Neural cell (in vitro differentiated cells): Measurements from ENCODE around the gene DNAJB14. TPM values are rescaled to one million over a fixed set of nuclear protein-coding genes. Genes with fewer than 3 reads are reported as not detected.

Experiments
- H2AFZ ChIP-seq: fragments of 200-600, 300-800 bp; sonication (generic), shearing (Covaris generic); 2 replicates; pipeline ENCODE4 v1.6.0; 2014; ENCODE audit warnings: low read depth, mild to moderate bottlenecking, antibody characterized with exemption, low read length, moderate library complexity
- H3F3A ChIP-seq: fragments of 200-600 bp; shearing (Covaris generic); 2 replicates; pipeline ENCODE4 v1.6.1; 2016; ENCODE audit warnings: mild to moderate bottlenecking, moderate library complexity, mixed read lengths, antibody characterized with exemption, low read length; ENCODE audit not compliant: insufficient read depth, poor library complexity, severe bottlenecking
- H3K27ac ChIP-seq: fragments of 200-600, 300-800 bp; sonication (generic), shearing (Covaris generic); 2 replicates; pipeline ENCODE4 v1.5.1; 2014; ENCODE audit warnings: mild to moderate bottlenecking, low read length, moderate library complexity
- H3K27me3 ChIP-seq: fragments of 300-800, 200-600 bp; sonication (generic), shearing (Covaris generic); 2 replicates; pipeline ENCODE4 v1.6.0; 2014; ENCODE audit warnings: mild to moderate bottlenecking, low read depth, low read length, moderate library complexity; ENCODE audit not compliant: insufficient read depth
- H3K36me3 ChIP-seq: fragments of 300-800, 200-600 bp; sonication (generic), shearing (Covaris generic); 2 replicates; pipeline ENCODE4 v1.5.1; 2014; ENCODE audit warnings: mild to moderate bottlenecking, antibody characterized with exemption, low read length, moderate library complexity; ENCODE audit not compliant: insufficient read depth
- H3K4me2 ChIP-seq: fragments of 300-800, 200-600 bp; sonication (generic), shearing (Covaris generic); 2 replicates; pipeline ENCODE4 v1.6.0; 2014; ENCODE audit warnings: mild to moderate bottlenecking, low read length
- H3K4me3 ChIP-seq: fragments of 300-800, 200-600 bp; sonication (generic), shearing (Covaris generic); 2 replicates; pipeline ENCODE4 v1.5.1; 2014; ENCODE audit warnings: mild to moderate bottlenecking, low read length, moderate library complexity
- H3K79me2 ChIP-seq: fragments of 200-600 bp; shearing (Covaris generic); replicated peaks from 2 replicates; pipeline ENCODE4 v1.6.0; 2014; ENCODE audit warnings: mild to moderate bottlenecking, low read length, moderate library complexity; ENCODE audit not compliant: insufficient read depth
- H3K9ac ChIP-seq: fragments of 300-800, 200-600 bp; sonication (generic), shearing (Covaris generic); 2 replicates; pipeline ENCODE4 v1.6.1; 2016; ENCODE audit warnings: mild to moderate bottlenecking, low read length, mixed read lengths
- H3K9me2 ChIP-seq: fragments of 200-600 bp; shearing (Covaris generic); 2 replicates; pipeline ENCODE4 v1.6.1; 2016; ENCODE audit warnings: mild to moderate bottlenecking, low read length, mixed read lengths; ENCODE audit not compliant: insufficient read depth
- H3K9me3 ChIP-seq: fragments of 200-600, 300-800 bp; sonication (generic), shearing (Covaris generic); 2 replicates; pipeline ENCODE4 v1.6.1; 2016; ENCODE audit warnings: mild to moderate bottlenecking, mixed run types, low read length, moderate library complexity, mixed read lengths
- H4K20me1 ChIP-seq: fragments of 200-600 bp; shearing (Covaris generic); 2 replicates; pipeline ENCODE4 v1.6.1; 2016; ENCODE audit warnings: mild to moderate bottlenecking, mixed run types; ENCODE audit not compliant: insufficient read depth
- EP300 ChIP-seq: fragments of 450-650 bp; conservative IDR thresholded peaks from 2 replicates; pipeline ENCODE4 v1.6.1; 2014; ENCODE audit warnings: antibody characterized with exemption, mild to moderate bottlenecking, moderate library complexity; ENCODE audit not compliant: poor library complexity, severe bottlenecking
- EZH2 ChIP-seq: fragments of 200-600, 300-800 bp; shearing (Covaris generic), sonication (generic); IDR thresholded peaks from 2 replicates; pipeline ENCODE4 v1.6.1; 2014; ENCODE audit warnings: antibody characterized with exemption, low read length, borderline replicate concordance, mild to moderate bottlenecking; ENCODE audit not compliant: insufficient read depth, poor library complexity, severe bottlenecking
- RAD21 ChIP-seq: fragments of 450-650 bp; conservative IDR thresholded peaks from 2 replicates; pipeline ENCODE4 v1.6.1; 2014; ENCODE audit warnings: antibody characterized with exemption, mild to moderate bottlenecking, moderate library complexity
- SMC3 ChIP-seq: fragments of 450-650 bp; conservative IDR thresholded peaks from 2 replicates; pipeline ENCODE4 v1.6.1; 2014; ENCODE audit warnings: antibody characterized with exemption, mild to moderate bottlenecking, moderate library complexity; ENCODE audit not compliant: poor library complexity
- TAF1 ChIP-seq: IDR thresholded peaks from 2 replicates; pipeline ENCODE4 v1.6.1; 2012; ENCODE audit warnings: low read depth
- polyA plus RNA-seq: library from polyadenylated mRNA; depleted of rRNA; stranded (reverse); fragments of >200 nt; gene quantifications from 2 replicates; pipeline ENCODE4 v1.2.3, GENCODE V29; 2014
- TF ChIP-seq, protein P1 (sequence below): fragments of 450-650 bp; IDR thresholded peaks from 2 replicates; pipeline ENCODE4 v1.5.1; 2014; ENCODE audit warnings: antibody characterized with exemption, mild to moderate bottlenecking, moderate library complexity; ENCODE audit not compliant: poor library complexity, severe bottlenecking
- TF ChIP-seq, protein P2 (sequence below): IDR thresholded peaks from 2 replicates; pipeline ENCODE4 v1.6.1; 2012; ENCODE audit warnings: borderline replicate concordance

Gene DNAJB14
- polyA plus RNA-seq, 1 donor from 2014 or later = 41.3 TPM

DNA sequence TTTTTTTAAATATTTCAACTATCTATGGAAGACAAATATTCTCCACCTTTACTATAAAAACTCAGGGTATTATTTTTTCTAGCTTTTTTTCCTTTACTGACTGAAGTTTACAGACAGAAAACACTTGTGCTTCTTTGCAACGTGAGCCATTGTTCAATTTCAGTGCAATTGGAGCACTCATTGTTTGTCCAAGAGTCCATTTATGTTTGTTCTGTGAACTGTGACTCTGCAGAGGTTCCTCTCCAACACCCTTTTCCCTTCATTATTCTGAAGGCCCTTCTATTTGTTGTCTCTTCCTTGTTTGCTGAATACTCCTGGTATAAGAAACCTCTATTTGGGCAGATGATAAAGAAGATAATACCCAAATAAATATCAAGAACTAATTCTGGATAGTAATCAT, 92.4 kb downstream of the DNAJB14 start:
- Histone ChIP-seq H3F3A (no peaks in the 10 kb centered on the region), H3K36me3 (no peaks in the 10 kb centered on the region), H3K4me3 (no peak overlapping the region), H3K79me2 (no peaks in the 10 kb centered on the region), H3K9me3 (no peaks in the 10 kb centered on the region), H3K9ac (no peak overlapping the region), H3K27ac (no peak overlapping the region), H3K27me3 (no peaks in the 10 kb centered on the region), H3K9me2 (no peaks in the 10 kb centered on the region), H3K4me2 (no peak overlapping the region), H4K20me1 (no peaks in the 10 kb centered on the region), H2AFZ (no peak overlapping the region)
- TF ChIP-seq SMC3 (no peak), EP300 (no peak), RAD21 (no peak), TAF1 (no peak)
- TF ChIP-seq, protein P1, sequence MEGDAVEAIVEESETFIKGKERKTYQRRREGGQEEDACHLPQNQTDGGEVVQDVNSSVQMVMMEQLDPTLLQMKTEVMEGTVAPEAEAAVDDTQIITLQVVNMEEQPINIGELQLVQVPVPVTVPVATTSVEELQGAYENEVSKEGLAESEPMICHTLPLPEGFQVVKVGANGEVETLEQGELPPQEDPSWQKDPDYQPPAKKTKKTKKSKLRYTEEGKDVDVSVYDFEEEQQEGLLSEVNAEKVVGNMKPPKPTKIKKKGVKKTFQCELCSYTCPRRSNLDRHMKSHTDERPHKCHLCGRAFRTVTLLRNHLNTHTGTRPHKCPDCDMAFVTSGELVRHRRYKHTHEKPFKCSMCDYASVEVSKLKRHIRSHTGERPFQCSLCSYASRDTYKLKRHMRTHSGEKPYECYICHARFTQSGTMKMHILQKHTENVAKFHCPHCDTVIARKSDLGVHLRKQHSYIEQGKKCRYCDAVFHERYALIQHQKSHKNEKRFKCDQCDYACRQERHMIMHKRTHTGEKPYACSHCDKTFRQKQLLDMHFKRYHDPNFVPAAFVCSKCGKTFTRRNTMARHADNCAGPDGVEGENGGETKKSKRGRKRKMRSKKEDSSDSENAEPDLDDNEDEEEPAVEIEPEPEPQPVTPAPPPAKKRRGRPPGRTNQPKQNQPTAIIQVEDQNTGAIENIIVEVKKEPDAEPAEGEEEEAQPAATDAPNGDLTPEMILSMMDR = no peak
- TF ChIP-seq, protein P2, sequence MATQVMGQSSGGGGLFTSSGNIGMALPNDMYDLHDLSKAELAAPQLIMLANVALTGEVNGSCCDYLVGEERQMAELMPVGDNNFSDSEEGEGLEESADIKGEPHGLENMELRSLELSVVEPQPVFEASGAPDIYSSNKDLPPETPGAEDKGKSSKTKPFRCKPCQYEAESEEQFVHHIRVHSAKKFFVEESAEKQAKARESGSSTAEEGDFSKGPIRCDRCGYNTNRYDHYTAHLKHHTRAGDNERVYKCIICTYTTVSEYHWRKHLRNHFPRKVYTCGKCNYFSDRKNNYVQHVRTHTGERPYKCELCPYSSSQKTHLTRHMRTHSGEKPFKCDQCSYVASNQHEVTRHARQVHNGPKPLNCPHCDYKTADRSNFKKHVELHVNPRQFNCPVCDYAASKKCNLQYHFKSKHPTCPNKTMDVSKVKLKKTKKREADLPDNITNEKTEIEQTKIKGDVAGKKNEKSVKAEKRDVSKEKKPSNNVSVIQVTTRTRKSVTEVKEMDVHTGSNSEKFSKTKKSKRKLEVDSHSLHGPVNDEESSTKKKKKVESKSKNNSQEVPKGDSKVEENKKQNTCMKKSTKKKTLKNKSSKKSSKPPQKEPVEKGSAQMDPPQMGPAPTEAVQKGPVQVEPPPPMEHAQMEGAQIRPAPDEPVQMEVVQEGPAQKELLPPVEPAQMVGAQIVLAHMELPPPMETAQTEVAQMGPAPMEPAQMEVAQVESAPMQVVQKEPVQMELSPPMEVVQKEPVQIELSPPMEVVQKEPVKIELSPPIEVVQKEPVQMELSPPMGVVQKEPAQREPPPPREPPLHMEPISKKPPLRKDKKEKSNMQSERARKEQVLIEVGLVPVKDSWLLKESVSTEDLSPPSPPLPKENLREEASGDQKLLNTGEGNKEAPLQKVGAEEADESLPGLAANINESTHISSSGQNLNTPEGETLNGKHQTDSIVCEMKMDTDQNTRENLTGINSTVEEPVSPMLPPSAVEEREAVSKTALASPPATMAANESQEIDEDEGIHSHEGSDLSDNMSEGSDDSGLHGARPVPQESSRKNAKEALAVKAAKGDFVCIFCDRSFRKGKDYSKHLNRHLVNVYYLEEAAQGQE = no peak

DNA sequence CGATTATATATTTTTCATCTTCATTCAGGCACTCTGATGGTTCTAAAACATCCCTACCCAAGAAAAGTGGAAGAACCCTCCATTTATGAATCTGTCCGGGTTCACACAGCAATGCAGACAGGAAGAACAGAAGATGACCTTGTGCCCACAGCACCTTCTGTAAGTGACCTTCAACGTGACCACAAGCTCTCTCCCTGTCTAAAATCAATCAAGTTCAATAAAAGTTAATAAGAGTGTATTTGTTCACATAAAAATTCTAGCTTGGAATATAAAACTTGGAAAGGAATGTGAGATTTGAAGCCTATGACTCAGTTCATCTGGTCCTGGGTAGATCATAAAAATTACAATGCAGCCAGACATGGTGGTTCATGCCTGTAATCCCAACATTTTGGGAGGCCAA, 93.2 kb downstream of the DNAJB14 start:
- no peak for TF ChIP-seq EZH2
- no peak for TF ChIP-seq TAF1
- TF ChIP-seq, protein P2 = no peak
- Histone ChIP-seq H3K27ac (no peak overlapping the region), H3K4me2 (no peak overlapping the region), H3K9ac (no peak overlapping the region), H3F3A (no peaks in the 10 kb centered on the region), H3K9me3 (no peaks in the 10 kb centered on the region), H3K4me3 (no peak overlapping the region), H3K79me2 (no peaks in the 10 kb centered on the region), H3K9me2 (no peaks in the 10 kb centered on the region), H4K20me1 (no peaks in the 10 kb centered on the region), H2AFZ (no peak overlapping the region), H3K36me3 (no peaks in the 10 kb centered on the region), H3K27me3 (no peaks in the 10 kb centered on the region)
